Inferior parietal cortex (tissue), 1 donor: ENCODE data around the gene OR51B6.
"Not testable (repeated sequence)": the region's sequence is repeated elsewhere in the genome, so short reads cannot be mapped to it uniquely, and the experiment has no call there.

Experiments
- DNase-seq: peaks from one replicate; pipeline ENCODE4 v3.0.0-alpha.2; 2016; ENCODE audit errors: extremely low spot score

OR51B6 gene

GRCh38 chr11:5364214-5364613 is 12.9 kb downstream of the OR51B6 start:
- no peak for DNase-seq

GRCh38 chr11:5366365-5366764 is 15.1 kb downstream of the OR51B6 start:
- not testable (repeated sequence) for DNase-seq

- no peak for DNase-seq
Measured at GRCh38 chr11:5366856-5367255, 15.5 kb downstream of the OR51B6 start.

GRCh38 chr11:5367448-5368074 is 16.3 kb downstream of the OR51B6 start:
- DNase-seq, result no peak

DNA sequence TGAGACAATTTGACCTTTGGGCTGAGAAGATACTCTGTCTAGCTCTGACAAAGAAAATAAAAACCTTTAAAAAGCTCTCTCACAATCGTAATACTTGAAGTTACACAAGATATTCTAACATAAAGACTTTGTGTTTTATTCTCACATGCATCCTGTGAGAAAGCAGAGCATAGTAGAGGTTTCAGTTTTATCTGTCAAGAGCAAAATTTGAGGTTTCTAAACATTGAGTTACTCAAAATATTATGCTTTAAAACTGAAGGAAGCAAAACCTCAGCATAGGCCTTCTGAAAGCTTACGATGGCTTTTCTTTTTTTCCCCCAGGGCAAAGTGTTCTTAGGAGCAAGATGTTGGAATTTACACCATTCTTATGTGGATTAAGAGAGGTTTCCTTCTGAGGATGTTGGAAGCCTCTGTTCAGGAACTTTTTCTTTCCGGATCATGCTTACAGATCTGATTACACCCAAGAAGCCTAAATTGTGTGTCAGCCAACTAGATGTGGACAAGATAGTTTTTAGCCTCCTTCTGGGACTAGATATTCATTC is 17.3 kb downstream of the OR51B6 start:
- no peak for DNase-seq

DNA sequence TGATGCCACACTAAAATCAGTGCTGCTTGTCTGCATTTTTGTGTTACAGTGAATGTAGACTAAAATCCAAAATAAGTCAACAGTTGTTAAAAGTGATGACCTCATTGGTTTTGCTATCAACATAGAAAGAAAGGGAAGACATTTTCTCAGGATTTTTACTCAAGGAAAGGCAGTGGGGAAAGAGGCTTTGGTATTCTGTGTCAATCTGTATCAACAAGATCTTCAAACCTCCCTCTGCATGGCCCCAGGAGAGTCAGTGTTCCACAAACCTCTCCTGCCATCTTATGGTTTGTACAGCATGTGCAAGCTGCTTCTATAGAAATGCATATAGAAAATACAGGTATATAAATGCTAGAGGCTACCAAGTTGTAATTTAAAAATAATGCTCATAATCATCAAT is 18.5 kb downstream of the OR51B6 start:
- no peak for DNase-seq

- peak; percentile 69 for DNase-seq
Measured at GRCh38 chr11:5380740-5381342, 29.5 kb downstream of the OR51B6 start.

- DNase-seq, result no peak
Measured at GRCh38 chr11:5383576-5383975, 32.3 kb downstream of the OR51B6 start, which contains the start of gene OR51M1. Gene OR51M1, plus strand, starts transcription at chr11:5383812. Its CDS starts 5,587 bp downstream, at chr11:5389399.

DNA sequence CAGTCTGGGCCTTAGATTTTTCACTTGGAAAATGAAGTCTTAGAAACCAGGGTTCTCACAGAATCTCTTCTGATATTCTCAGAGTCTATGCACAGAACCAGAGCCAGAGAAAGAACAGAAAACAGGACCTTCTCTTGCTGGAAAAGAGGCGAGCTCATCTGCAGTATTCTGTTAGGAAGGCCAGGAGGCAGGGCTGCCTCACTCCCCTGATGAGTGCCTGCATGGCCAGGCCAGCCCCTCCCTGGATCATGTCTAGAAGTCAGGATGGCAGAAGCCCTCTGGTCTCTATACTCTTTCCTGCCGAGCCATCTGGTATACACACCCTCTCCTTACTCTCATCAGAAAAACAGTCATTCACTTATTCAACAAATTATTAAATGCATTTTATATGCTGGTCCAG is 33.0 kb downstream of the OR51B6 start:
- DNase-seq, result no peak

GRCh38 chr11:5390210-5390609 is 38.9 kb downstream of the OR51B6 start:
- no peak for DNase-seq

GRCh38 chr11:5394091-5394490 is 42.8 kb downstream of the OR51B6 start:
- no peak for DNase-seq

- no peak for DNase-seq
Measured at GRCh38 chr11:5398936-5399335, 47.6 kb downstream of the OR51B6 start.
